T-helper 17 cell (primary cell): ENCODE results near the gene KCNG4. TPM values are rescaled to one million over a fixed set of nuclear protein-coding genes. Genes with fewer than 3 reads are reported as not detected.
"Not testable (repeated sequence)": the region's sequence is repeated elsewhere in the genome, so short reads cannot be mapped to it uniquely, and the experiment has no call there.

Source experiments
- ATAC-seq: fragments of 150-1000 bp; cut with Tn5 transposase; 2 replicates; pipeline ENCODE4 v1.10.0; 2021; ENCODE audit warnings: mild to moderate bottlenecking, moderate library complexity
- DNase-seq, 3 donors: peaks; one replicate each; pipeline versions ENCODE4 v3.0.0 to v3.0.0-alpha.2; 2020 to 2021
- H3K9me3 ChIP-seq: one replicate; pipeline ENCODE4 v1.7.0; 2013; ENCODE audit warnings: low read length, mild to moderate bottlenecking; ENCODE audit not compliant: control insufficient read depth, poor library complexity, severe bottlenecking
- H3K27ac Mint-ChIP-seq: one replicate; pipeline ENCODE4 v1.8.0; 2022; ENCODE audit warnings: mild to moderate bottlenecking, moderate library complexity, mixed read lengths
- H3K27me3 Mint-ChIP-seq: one replicate; pipeline ENCODE4 v1.8.0; 2022; ENCODE audit warnings: mixed read lengths
- H3K36me3 Mint-ChIP-seq: one replicate; pipeline ENCODE4 v1.8.0; 2022; ENCODE audit warnings: low read depth, mixed read lengths
- H3K4me1 Mint-ChIP-seq: one replicate; pipeline ENCODE4 v1.8.0; 2022; ENCODE audit warnings: mild to moderate bottlenecking, mixed read lengths
- H3K4me3 Mint-ChIP-seq: one replicate; pipeline ENCODE4 v1.8.0; 2022; ENCODE audit warnings: mild to moderate bottlenecking, moderate library complexity, mixed read lengths
- total RNA-seq, 4 donors: library from RNA in 2 of 4; stranded (reverse) in 2 of 4; gene quantifications; one replicate each; pipeline ENCODE4 v1.2.3 and lab custom pipeline; 2022 to 2026

Gene KCNG4
- total RNA-seq, 2 donors from 2014 or later: not detected

- H3K36me3 Mint-ChIP-seq: peaks cover 2% of the 10 kb centered on the region
- DNase-seq (no peak), ATAC-seq (no peak)
- no peak overlapping the region for H3K27ac Mint-ChIP-seq
- peaks cover 2% of the 10 kb centered on the region for H3K4me1 Mint-ChIP-seq
- no peaks in the 10 kb centered on the region for H3K9me3 ChIP-seq
- no peak overlapping the region for H3K4me3 Mint-ChIP-seq
- peaks cover 66% of the 10 kb centered on the region for H3K27me3 Mint-ChIP-seq
These were observed 14.7 kb downstream of the KCNG4 start for GRCh38 chr16:84225126-84225525.

- DNase-seq (no peak), ATAC-seq (no peak)
- Mint-ChIP-seq H3K27ac (no peak overlapping the region), H3K27me3 (peaks cover 65% of the 10 kb centered on the region), H3K36me3 (peaks cover 2% of the 10 kb centered on the region), H3K4me3 (no peak overlapping the region), H3K4me1 (peaks cover 2% of the 10 kb centered on the region)
- no peaks in the 10 kb centered on the region for H3K9me3 ChIP-seq
These were observed 15.3 kb downstream of the KCNG4 start for GRCh38 chr16:84224554-84224953.

GRCh38 chr16:84223456-84223855 lies 16.4 kb downstream of the KCNG4 start:
- ATAC-seq (no peak), DNase-seq (no peak)
- peaks cover 2% of the 10 kb centered on the region for H3K36me3 Mint-ChIP-seq
- no peak overlapping the region for H3K27ac Mint-ChIP-seq
- peaks cover 69% of the 10 kb centered on the region for H3K27me3 Mint-ChIP-seq
- no peaks in the 10 kb centered on the region for H3K9me3 ChIP-seq
- peaks cover 2% of the 10 kb centered on the region for H3K4me1 Mint-ChIP-seq
- no peak overlapping the region for H3K4me3 Mint-ChIP-seq

- H3K4me3 Mint-ChIP-seq: no peak overlapping the region
These were observed 19.0 kb downstream of the KCNG4 start for GRCh38 chr16:84220851-84221250.

GRCh38 chr16:84218956-84219355 lies 20.9 kb downstream of the KCNG4 start:
- H3K27me3 Mint-ChIP-seq: peaks cover 44% of the 10 kb centered on the region
- ATAC-seq: no peak
- no peak for DNase-seq
- H3K9me3 ChIP-seq: no peaks in the 10 kb centered on the region
- H3K4me1 Mint-ChIP-seq: peaks cover 2% of the 10 kb centered on the region
- no peak overlapping the region for H3K27ac Mint-ChIP-seq
- peaks cover 2% of the 10 kb centered on the region for H3K36me3 Mint-ChIP-seq
- H3K4me3 Mint-ChIP-seq: no peak overlapping the region

More at GRCh38 chr16:84220851-84221250, 19.0 kb downstream of the KCNG4 start:
- DNase-seq (no peak), ATAC-seq (no peak)
- peaks cover 56% of the 10 kb centered on the region for H3K27me3 Mint-ChIP-seq
- no peaks in the 10 kb centered on the region for H3K9me3 ChIP-seq
- H3K27ac Mint-ChIP-seq: no peak overlapping the region
- peaks cover 2% of the 10 kb centered on the region for H3K36me3 Mint-ChIP-seq
- H3K4me1 Mint-ChIP-seq: peaks cover 2% of the 10 kb centered on the region

GRCh38 chr16:84218176-84218823 lies 21.5 kb downstream of the KCNG4 start:
- H3K36me3 Mint-ChIP-seq: peaks cover 2% of the 10 kb centered on the region
- no peak overlapping the region for H3K27ac Mint-ChIP-seq
- H3K4me1 Mint-ChIP-seq: peaks cover 2% of the 10 kb centered on the region
- peaks cover 47% of the 10 kb centered on the region for H3K27me3 Mint-ChIP-seq
- no peak for DNase-seq
- no peak overlapping the region for H3K4me3 Mint-ChIP-seq
- ATAC-seq: no peak
- no peaks in the 10 kb centered on the region for H3K9me3 ChIP-seq

- not testable (repeated sequence) for H3K4me3 Mint-ChIP-seq, H3K36me3 Mint-ChIP-seq, ATAC-seq, H3K9me3 ChIP-seq, DNase-seq, H3K4me1 Mint-ChIP-seq, H3K27ac Mint-ChIP-seq
- H3K27me3 Mint-ChIP-seq: peaks cover 27% of the 10 kb centered on the region
These were observed 23.7 kb downstream of the KCNG4 start for GRCh38 chr16:84216144-84216543.

- H3K36me3 Mint-ChIP-seq: no peaks in the 10 kb centered on the region
- no peak overlapping the region for H3K4me3 Mint-ChIP-seq
- ATAC-seq: no peak
These were observed 24.3 kb downstream of the KCNG4 start for GRCh38 chr16:84215531-84215930.

GRCh38 chr16:84214451-84215066 lies 25.3 kb downstream of the KCNG4 start:
- H3K9me3 ChIP-seq: no peaks in the 10 kb centered on the region
- no peak overlapping the region for H3K4me3 Mint-ChIP-seq
- DNase-seq (no peak), ATAC-seq (no peak)
- H3K36me3 Mint-ChIP-seq: no peaks in the 10 kb centered on the region
- H3K27me3 Mint-ChIP-seq: peaks cover 22% of the 10 kb centered on the region
- no peaks in the 10 kb centered on the region for H3K4me1 Mint-ChIP-seq
- no peak overlapping the region for H3K27ac Mint-ChIP-seq

More at GRCh38 chr16:84215531-84215930, 24.3 kb downstream of the KCNG4 start:
- H3K27me3 Mint-ChIP-seq: peaks cover 22% of the 10 kb centered on the region
- H3K27ac Mint-ChIP-seq: no peak overlapping the region
- H3K9me3 ChIP-seq: no peaks in the 10 kb centered on the region
- no peak for DNase-seq
- H3K4me1 Mint-ChIP-seq: no peaks in the 10 kb centered on the region

GRCh38 chr16:84212631-84213030 lies 27.2 kb downstream of the KCNG4 start:
- Mint-ChIP-seq H3K27me3 (peaks cover 6% of the 10 kb centered on the region), H3K27ac (peak overlapping the region; percentile 24), H3K4me3 (no peak overlapping the region), H3K36me3 (no peaks in the 10 kb centered on the region), H3K4me1 (no peaks in the 10 kb centered on the region)
- ATAC-seq (no peak), DNase-seq (no peak)
- no peaks in the 10 kb centered on the region for H3K9me3 ChIP-seq

- Mint-ChIP-seq H3K27ac (peak overlapping the region; percentile 24), H3K27me3 (peaks cover 4% of the 10 kb centered on the region), H3K4me1 (no peaks in the 10 kb centered on the region), H3K4me3 (no peak overlapping the region), H3K36me3 (no peaks in the 10 kb centered on the region)
- H3K9me3 ChIP-seq: no peaks in the 10 kb centered on the region
- ATAC-seq: no peak
- DNase-seq: no peak
These were observed 27.7 kb downstream of the KCNG4 start for GRCh38 chr16:84212154-84212553.

GRCh38 chr16:84209989-84210388 lies 29.8 kb downstream of the KCNG4 start:
- no peaks in the 10 kb centered on the region for H3K4me1 Mint-ChIP-seq
- H3K27me3 Mint-ChIP-seq: peaks cover 13% of the 10 kb centered on the region

GRCh38 chr16:84207879-84208278 lies 31.9 kb downstream of the KCNG4 start:
- Mint-ChIP-seq H3K27me3 (peaks cover 8% of the 10 kb centered on the region), H3K36me3 (no peaks in the 10 kb centered on the region), H3K4me3 (no peak overlapping the region), H3K4me1 (no peaks in the 10 kb centered on the region), H3K27ac (no peak overlapping the region)
- no peaks in the 10 kb centered on the region for H3K9me3 ChIP-seq
- DNase-seq: no peak
- no peak for ATAC-seq

More at GRCh38 chr16:84209989-84210388, 29.8 kb downstream of the KCNG4 start:
- no peak overlapping the region for H3K4me3 Mint-ChIP-seq
- H3K9me3 ChIP-seq: no peaks in the 10 kb centered on the region
- ATAC-seq (no peak), DNase-seq (no peak)
- no peaks in the 10 kb centered on the region for H3K36me3 Mint-ChIP-seq
- H3K27ac Mint-ChIP-seq: no peak overlapping the region

- H3K4me1 Mint-ChIP-seq: no peaks in the 10 kb centered on the region
- H3K36me3 Mint-ChIP-seq: no peaks in the 10 kb centered on the region
- H3K4me3 Mint-ChIP-seq: no peak overlapping the region
- H3K27me3 Mint-ChIP-seq: peaks cover 13% of the 10 kb centered on the region
- H3K27ac Mint-ChIP-seq: no peak overlapping the region
- no peaks in the 10 kb centered on the region for H3K9me3 ChIP-seq
- ATAC-seq (no peak), DNase-seq (no peak)
These were observed 32.6 kb downstream of the KCNG4 start for GRCh38 chr16:84207251-84207650.
